Stimulated activated CD8-positive, alpha-beta memory T cell treated with anti-CD3 and anti-CD28 coated beads, Interleukin-4, amount 100 ng/mL, for 1 hour (primary cell): Measurements from ENCODE around the gene HDAC4.

Source experiments
- DNase-seq, 2 donors: peaks; one replicate each; pipeline ENCODE4 v3.0.0-alpha.2; 2020; ENCODE audit warnings: low read depth in 2 of 2, low spot score in 1 of 2

Gene HDAC4

GRCh38 chr2:239370876-239371725, 29.7 kb downstream of the HDAC4 start:
- no peak for DNase-seq

GRCh38 chr2:239370403-239370802, 30.4 kb downstream of the HDAC4 start:
- no peak for DNase-seq

- DNase-seq = peak in 1 of 2 donors; percentile 12
Measured at GRCh38 chr2:239369631-239370161, 31.1 kb downstream of the HDAC4 start.

- no peak for DNase-seq
Measured at GRCh38 chr2:239368906-239369552, 31.8 kb downstream of the HDAC4 start.

GRCh38 chr2:239368321-239368720, 32.5 kb downstream of the HDAC4 start:
- no peak for DNase-seq

GRCh38 chr2:239366740-239367139, 34.1 kb downstream of the HDAC4 start:
- no peak for DNase-seq

GRCh38 chr2:239365782-239366435, 34.9 kb downstream of the HDAC4 start:
- DNase-seq = no peak

- no peak for DNase-seq
Measured at GRCh38 chr2:239365071-239365781, 35.6 kb downstream of the HDAC4 start.

GRCh38 chr2:239363946-239364637, 36.7 kb downstream of the HDAC4 start:
- DNase-seq = peak in 1 of 2 donors; percentile 23

GRCh38 chr2:239362507-239362906, 38.3 kb downstream of the HDAC4 start:
- DNase-seq = no peak

GRCh38 chr2:239361311-239361642, 39.5 kb downstream of the HDAC4 start:
- no peak for DNase-seq

- no peak for DNase-seq
Measured at GRCh38 chr2:239360421-239361310, 40.2 kb downstream of the HDAC4 start.

- no peak for DNase-seq
Measured at GRCh38 chr2:239360008-239360407, 40.8 kb downstream of the HDAC4 start.

- DNase-seq = no peak
Measured at GRCh38 chr2:239359196-239359912, 41.5 kb downstream of the HDAC4 start.

GRCh38 chr2:239358062-239358754, 42.6 kb downstream of the HDAC4 start:
- no peak for DNase-seq

- DNase-seq = no peak
Measured at GRCh38 chr2:239355724-239356123, 45.1 kb downstream of the HDAC4 start.

GRCh38 chr2:239355139-239355538, 45.7 kb downstream of the HDAC4 start:
- DNase-seq = no peak

GRCh38 chr2:239354791-239355136, 46.1 kb downstream of the HDAC4 start:
- no peak for DNase-seq
